DOHH2 (cell line): Measurements from ENCODE around the gene COX14.

Experiments
- H3F3A ChIP-seq: fragments of 200-600 bp; sonication (generic), shearing (Covaris generic); 2 replicates; pipeline ENCODE4 v1.6.0; 2016; ENCODE audit warnings: antibody characterized with exemption, mild to moderate bottlenecking; ENCODE audit not compliant: control insufficient read depth, insufficient read depth
- H3K27ac ChIP-seq: fragments of 200-600 bp; sonication (generic); 2 replicates; pipeline ENCODE4 v1.5.1; 2014; ENCODE audit warnings: low read depth, mild to moderate bottlenecking, low read length, moderate library complexity
- H3K27me3 ChIP-seq: fragments of 200-600 bp; sonication (generic); 2 replicates; pipeline ENCODE4 v1.6.1; 2014; ENCODE audit warnings: mild to moderate bottlenecking, low read length, mixed read lengths; ENCODE audit not compliant: control insufficient read depth
- H3K36me3 ChIP-seq: fragments of 200-600 bp; sonication (generic); 2 replicates; pipeline ENCODE4 v1.6.1; 2014; ENCODE audit warnings: mild to moderate bottlenecking, low read length, moderate library complexity, mixed read lengths; ENCODE audit not compliant: control insufficient read depth
- H3K4me1 ChIP-seq: fragments of 200-600 bp; sonication (generic); 2 replicates; pipeline ENCODE4 v1.6.1; 2014; ENCODE audit warnings: mild to moderate bottlenecking, low read length, mixed read lengths; ENCODE audit not compliant: control insufficient read depth
- H3K4me2 ChIP-seq: fragments of 200-600 bp; sonication (generic); 2 replicates; pipeline ENCODE4 v1.6.0; 2014; ENCODE audit warnings: mild to moderate bottlenecking, low read length, moderate library complexity
- H3K4me3 ChIP-seq: fragments of 200-600 bp; sonication (generic); 2 replicates; pipeline ENCODE4 v1.5.1; 2014; ENCODE audit warnings: mild to moderate bottlenecking, low read length, mixed read lengths
- H3K79me2 ChIP-seq: fragments of 200-600 bp; sonication (generic); 2 replicates; pipeline ENCODE4 v1.6.1; 2014; ENCODE audit warnings: mild to moderate bottlenecking, low read length, mixed read lengths; ENCODE audit not compliant: control insufficient read depth
- H3K9me2 ChIP-seq: fragments of 200-600 bp; sonication (generic); replicated peaks from 2 replicates; pipeline ENCODE4 v1.6.1; 2014; ENCODE audit warnings: mild to moderate bottlenecking, low read length, mixed read lengths; ENCODE audit not compliant: control insufficient read depth
- H3K9me3 ChIP-seq: fragments of 200-600 bp; sonication (generic); 2 replicates; pipeline ENCODE4 v1.6.1; 2014; ENCODE audit warnings: antibody characterized with exemption, low read length, mixed read lengths; ENCODE audit not compliant: control insufficient read depth, insufficient read depth
- H4K20me1 ChIP-seq: fragments of 200-600 bp; sonication (generic); 2 replicates; pipeline ENCODE4 v1.6.0; 2014; ENCODE audit warnings: low read depth, mild to moderate bottlenecking, antibody characterized with exemption, low read length, moderate library complexity; ENCODE audit not compliant: control insufficient read depth, insufficient read depth
- CTCF ChIP-seq: fragments of 200-600 bp; sonication (generic); IDR thresholded peaks from one replicate; pipeline ENCODE4 v1.5.1; 2014; ENCODE audit warnings: antibody characterized with exemption, mild to moderate bottlenecking, low read depth, low read length; ENCODE audit not compliant: poor library complexity, severe bottlenecking
- EZH2phosphoT487 ChIP-seq: fragments of 200-600 bp; sonication (generic); IDR thresholded peaks from 2 replicates; pipeline ENCODE4 v1.6.1; 2017; ENCODE audit warnings: borderline replicate concordance, mild to moderate bottlenecking, antibody characterized with exemption, low read length, moderate library complexity, mixed read lengths

The COX14 gene

GRCh38 chr12:50087151-50087550, 24.9 kb upstream of the COX14 start:
- Histone ChIP-seq H3K4me2 (no peak overlapping the region), H3K9me2 (no peaks in the 10 kb centered on the region), H3K9me3 (no peaks in the 10 kb centered on the region), H4K20me1 (no peaks in the 10 kb centered on the region), H3K4me1 (peaks cover 20% of the 10 kb centered on the region), H3K4me3 (no peak overlapping the region), H3F3A (peaks cover 16% of the 10 kb centered on the region), H3K27ac (no peak overlapping the region), H3K27me3 (no peaks in the 10 kb centered on the region), H3K79me2 (peaks cover 24% of the 10 kb centered on the region), H3K36me3 (peaks cover 62% of the 10 kb centered on the region)
- TF ChIP-seq CTCF (no peak), EZH2phosphoT487 (no peak)

GRCh38 chr12:50087995-50088394, 24.0 kb upstream of the COX14 start:
- H3K27me3 ChIP-seq: no peaks in the 10 kb centered on the region
- H3K36me3 ChIP-seq: peaks cover 67% of the 10 kb centered on the region
- peaks cover 16% of the 10 kb centered on the region for H3F3A ChIP-seq
- no peaks in the 10 kb centered on the region for H3K9me3 ChIP-seq
- no peak overlapping the region for H3K4me2 ChIP-seq
- no peaks in the 10 kb centered on the region for H3K9me2 ChIP-seq
- peaks cover 20% of the 10 kb centered on the region for H3K4me1 ChIP-seq
- H3K27ac ChIP-seq: no peak overlapping the region
- peaks cover 24% of the 10 kb centered on the region for H3K79me2 ChIP-seq
- H4K20me1 ChIP-seq: no peaks in the 10 kb centered on the region
- no peak overlapping the region for H3K4me3 ChIP-seq
- TF ChIP-seq CTCF (no peak), EZH2phosphoT487 (no peak)

- H3K4me2 ChIP-seq: no peak overlapping the region
- TF ChIP-seq CTCF: peak; percentile 95
- TF ChIP-seq EZH2phosphoT487: no peak
- no peak overlapping the region for H3K4me3 ChIP-seq
- peaks cover 16% of the 10 kb centered on the region for H3F3A ChIP-seq
- peaks cover 71% of the 10 kb centered on the region for H3K36me3 ChIP-seq
- H3K9me3 ChIP-seq: no peaks in the 10 kb centered on the region
- peaks cover 20% of the 10 kb centered on the region for H3K4me1 ChIP-seq
- H3K27me3 ChIP-seq: no peaks in the 10 kb centered on the region
- no peaks in the 10 kb centered on the region for H4K20me1 ChIP-seq
- H3K27ac ChIP-seq: no peak overlapping the region
- no peaks in the 10 kb centered on the region for H3K9me2 ChIP-seq
- peaks cover 24% of the 10 kb centered on the region for H3K79me2 ChIP-seq
Observed at GRCh38 chr12:50088577-50089335, 23.3 kb upstream of the COX14 start.
